Heart right ventricle (tissue), 16 donors: ENCODE measurements around the gene EFCAB6. TPM values are rescaled to one million over a fixed set of nuclear protein-coding genes. Genes with fewer than 3 reads are reported as not detected.

Experiments used
- ATAC-seq, 8 donors: fragments of 200-7000 bp; cut with Tn5 transposase; one replicate each; pipeline ENCODE4 v1.9.1; 2020; ENCODE audit warnings: mild to moderate bottlenecking in 8 of 8, moderate library complexity in 8 of 8, moderate number of reproducible peaks in 1 of 8
- DNase-seq, 2 donors: peaks; one replicate each; pipeline ENCODE4 v3.0.0-alpha.2; 2020
- H3K27ac ChIP-seq, 10 donors: fragments of 200-600 bp; sonication (generic) in 2 of 10; one replicate each; pipeline versions ENCODE4 v1.5.0 to v1.8.0; 2020 to 2022; ENCODE audit warnings: mild to moderate bottlenecking in 3 of 10
- H3K27me3 ChIP-seq, 7 donors: fragments of 200-600 bp; one replicate each; pipeline ENCODE4 v1.8.0; 2021 to 2022; ENCODE audit warnings: mild to moderate bottlenecking in 2 of 7
- H3K36me3 ChIP-seq, 9 donors: fragments of 200-600 bp; sonication (generic) in 1 of 9; one replicate each; pipeline versions ENCODE4 v1.5.0 to v1.8.0; 2020 to 2022; ENCODE audit warnings: mild to moderate bottlenecking in 2 of 9
- H3K4me1 ChIP-seq, 9 donors: fragments of 200-600 bp; sonication (generic) in 1 of 9; one replicate each; pipeline versions ENCODE4 v1.5.0 to v1.8.0; 2020 to 2022; ENCODE audit warnings: mild to moderate bottlenecking in 4 of 9
- H3K4me3 ChIP-seq, 10 donors: fragments of 200-600 bp; sonication (generic) in 2 of 10; one replicate each; pipeline versions ENCODE4 v1.5.0 to v1.8.0; 2020 to 2022; ENCODE audit warnings: mild to moderate bottlenecking in 7 of 10, moderate library complexity in 2 of 10
- H3K9me3 ChIP-seq, 11 donors: fragments of 200-600 bp in 10 of 11; sonication (generic) in 2 of 11; one replicate each; pipeline versions ENCODE4 v1.5.0 to v1.8.0; 2013 to 2022; ENCODE audit warnings: mild to moderate bottlenecking in 2 of 11, control low read depth in 1 of 11, moderate library complexity in 1 of 11
- WGBS, 2 donors: extraction: QIAGEN DNeasy Blood & Tissue Kit; methylation state at CpG; one replicate each; pipeline ENCODE4 v1.1.7; 2013; ENCODE audit warnings: inconsistent platforms in 1 of 2; 5-methylcytosine and 5-hydroxymethylcytosine counted together
- intact Hi-C, 10 donors: fragments of 100-400 bp; cut with DNase I; formaldehyde crosslinking; loops; one replicate each; pipeline versions ENCODE4 v1.11.1 to v1.14.2; 2022
- polyA plus RNA-seq, 2 donors: library from polyadenylated mRNA; stranded (reverse); fragments of 200-250 nt; gene quantifications; one replicate each; pipeline ENCODE4 v1.2.3, GENCODE V29; 2013
- total RNA-seq, 10 donors: library from RNA; stranded (reverse); fragmentation: NEBNext Ultra II Directional in 3 of 10; extraction: Animal tissue kit (Norgen Biotek cat#: 25700) in 3 of 10; gene quantifications; one replicate each; pipeline versions ENCODE4 v1.2.1 to v1.2.4, GENCODE V29; 2021 to 2023
- TF ChIP-seq, protein P1 (sequence below), 9 donors: fragments of 200-600 bp; sonication (generic) in 2 of 9; IDR thresholded peaks; one replicate each; pipeline versions ENCODE4 v1.5.0 to v1.8.0; 2021 to 2022; ENCODE audit warnings: antibody characterized with exemption in 9 of 9, mild to moderate bottlenecking in 5 of 9, moderate library complexity in 1 of 9
- donor health status: Arrhythmogenic right ventricular cardiomyopathy.
- donor health status: ischemic (EF 13 %, LVEDD 7.1; RV severe dilation, severe dysfunction).
- donor health status: healthy with polysubstance abuse.
- donor health status: DM: no; HTN: yes; CAD: no.
- donor health status: DM: no; HTN: no; CAD: no.
- donor health status: ischemic (EF 25% LVEDD 6.9; RV normal size, moderate dysfunction).
- donor health status: ischemic (EF 25% LVEDD 5.7; RV mildly dilated, moderate dysfunction).
- donor health status: healthy.
- donor health status: DM: yes; HTN: yes; CAD: no.
- donor health status: Ischemic cardiomyopathy.
- donor health status: ischemic (EF 35%, LVEDD 5.7; RV mildly dilated, moderate dysfunction).
- donor health status: nonischemic (EF 11% LVEDD 7.7; RV severe dilation, severe dysfunction).
- donor health status: DM: yes; HTN: yes; CAD: no.
- donor health status: PGD.
- donor health status: ischemic (EF 29% LVEDD 5.4; RV normal size, mild dysfunction).
- donor health status: nonischemic (EF 23%, LVEDD 6.1; RV moderate dilation, normal function).

EFCAB6 gene
- total and polyA plus RNA-seq, 12 donors, result 0.25 to 4.3 (median 1.8) TPM

DNA sequence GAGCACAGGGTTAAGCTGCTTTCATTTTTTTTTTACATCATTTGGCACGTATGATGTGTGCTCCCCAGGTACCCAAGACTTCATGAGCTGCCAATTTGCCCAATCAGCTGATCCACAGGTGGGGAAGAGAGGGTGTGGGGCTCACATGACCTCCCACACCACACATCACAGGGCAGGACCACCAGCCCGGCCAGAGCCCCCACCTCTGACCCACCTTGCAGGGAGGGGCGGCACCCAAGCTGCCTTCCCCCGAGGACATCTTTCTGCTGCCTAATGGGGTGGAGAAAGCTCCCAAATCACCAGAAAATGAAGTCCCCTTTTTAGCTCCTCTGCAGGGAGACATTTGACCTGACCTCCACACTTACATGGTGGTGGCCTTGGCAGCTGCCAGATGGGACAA is 280.5 kb downstream of the EFCAB6 start:
- H3K27me3 ChIP-seq, result peaks cover 0 to 16% (median 5%) of the 10 kb centered on the region in 7 donors
- no peak for DNase-seq
- no peak overlapping the region for H3K4me3 ChIP-seq

DNA sequence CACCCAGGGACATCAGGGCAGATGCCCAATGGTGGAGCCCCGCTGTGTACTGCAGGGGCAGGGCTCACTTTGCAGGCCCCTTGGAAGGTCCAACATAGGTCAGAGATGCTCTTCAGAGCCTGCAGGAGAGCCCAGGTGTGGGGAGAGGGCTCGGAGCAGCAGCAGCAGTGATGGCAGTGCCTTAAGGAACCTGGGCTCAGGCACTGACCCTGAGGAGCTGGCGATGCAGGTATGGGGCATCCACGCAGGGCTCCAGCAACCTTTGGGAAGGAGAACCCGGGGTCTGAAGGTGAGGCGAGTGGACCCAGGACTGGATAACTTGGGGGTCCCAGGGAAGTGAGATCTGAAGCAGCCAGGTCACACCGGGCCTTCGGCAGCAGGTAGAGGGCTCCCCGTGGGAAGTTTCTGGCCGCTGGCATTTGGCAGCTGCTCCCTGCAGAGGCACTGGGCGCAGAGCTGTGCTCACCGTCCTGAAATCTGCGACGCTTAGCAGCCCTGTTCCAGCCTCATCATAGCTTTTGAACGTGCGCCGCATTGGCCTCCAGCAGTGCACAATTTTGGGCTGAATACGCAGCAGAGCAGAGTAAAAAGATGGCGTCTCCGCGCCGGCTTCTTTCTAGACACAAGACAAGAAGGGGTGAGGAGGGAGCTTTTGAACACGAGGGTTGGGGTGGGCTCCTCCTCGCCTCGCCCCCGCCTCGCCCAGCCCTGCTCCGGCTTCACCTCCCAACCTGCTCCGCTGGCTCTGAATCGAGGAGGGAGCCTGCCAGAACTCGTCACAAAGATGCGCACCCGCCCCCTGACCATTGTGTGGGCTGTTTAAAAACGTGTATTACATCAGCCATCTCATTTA is 281.5 kb downstream of the EFCAB6 start:
- WGBS, 2 donors, result 83 to 85% methylated on average over 34 of the region's 34 CpGs
- Histone ChIP-seq H3K9me3 (no peaks in the 10 kb centered on the region), H3K36me3 (no peaks in the 10 kb centered on the region), H3K27ac (no peak overlapping the region), H3K27me3 (peaks cover 0 to 26% (median 11%) of the 10 kb centered on the region in 7 donors), H3K4me1 (no peaks in the 10 kb centered on the region), H3K4me3 (no peak overlapping the region)
- intact Hi-C loops, result no loop called here
- TF ChIP-seq, protein P1, sequence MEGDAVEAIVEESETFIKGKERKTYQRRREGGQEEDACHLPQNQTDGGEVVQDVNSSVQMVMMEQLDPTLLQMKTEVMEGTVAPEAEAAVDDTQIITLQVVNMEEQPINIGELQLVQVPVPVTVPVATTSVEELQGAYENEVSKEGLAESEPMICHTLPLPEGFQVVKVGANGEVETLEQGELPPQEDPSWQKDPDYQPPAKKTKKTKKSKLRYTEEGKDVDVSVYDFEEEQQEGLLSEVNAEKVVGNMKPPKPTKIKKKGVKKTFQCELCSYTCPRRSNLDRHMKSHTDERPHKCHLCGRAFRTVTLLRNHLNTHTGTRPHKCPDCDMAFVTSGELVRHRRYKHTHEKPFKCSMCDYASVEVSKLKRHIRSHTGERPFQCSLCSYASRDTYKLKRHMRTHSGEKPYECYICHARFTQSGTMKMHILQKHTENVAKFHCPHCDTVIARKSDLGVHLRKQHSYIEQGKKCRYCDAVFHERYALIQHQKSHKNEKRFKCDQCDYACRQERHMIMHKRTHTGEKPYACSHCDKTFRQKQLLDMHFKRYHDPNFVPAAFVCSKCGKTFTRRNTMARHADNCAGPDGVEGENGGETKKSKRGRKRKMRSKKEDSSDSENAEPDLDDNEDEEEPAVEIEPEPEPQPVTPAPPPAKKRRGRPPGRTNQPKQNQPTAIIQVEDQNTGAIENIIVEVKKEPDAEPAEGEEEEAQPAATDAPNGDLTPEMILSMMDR (IDR thresholded peaks at IDR 0.05), result no peak
- no peak for ATAC-seq
- DNase-seq, result no peak

More for the DNA sequence above, 280.5 kb downstream of the EFCAB6 start:
- TF ChIP-seq, protein P1 (IDR thresholded peaks at IDR 0.05), result no peak
- H3K9me3 ChIP-seq, result peaks cover 0 to 4% (median 0%) of the 10 kb centered on the region in 11 donors
- no peak for ATAC-seq
- H3K27ac ChIP-seq, result no peak overlapping the region
- intact Hi-C loops, result no loop called here
- H3K36me3 ChIP-seq, result no peaks in the 10 kb centered on the region
- 60 to 71% methylated on average over 4 of the region's 4 CpGs for WGBS, 2 donors
- H3K4me1 ChIP-seq, result no peaks in the 10 kb centered on the region

DNA sequence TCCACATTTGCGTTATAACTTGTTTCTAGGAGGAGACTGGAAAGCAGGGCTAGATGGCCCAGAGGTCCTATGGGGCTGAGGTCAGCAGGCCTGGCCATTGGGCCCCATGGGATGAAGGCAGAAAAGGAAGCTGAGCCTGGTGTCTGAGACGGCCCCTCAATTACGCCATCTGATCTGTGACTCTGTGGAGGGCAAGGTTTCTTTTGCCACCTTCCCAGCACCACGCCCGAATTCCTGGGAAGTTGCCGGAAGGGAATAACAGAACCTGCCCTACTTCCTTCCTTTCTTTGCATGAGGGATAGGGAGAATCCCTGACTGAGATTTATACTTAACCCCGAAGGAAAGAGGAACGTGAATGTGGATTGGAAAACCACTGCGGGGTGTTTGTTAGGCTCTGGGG is 282.2 kb downstream of the EFCAB6 start:
- no peaks in the 10 kb centered on the region for H3K36me3 ChIP-seq
- no peak overlapping the region for H3K4me3 ChIP-seq
- WGBS, 2 donors, result 67 to 73% methylated on average over 9 of the region's 9 CpGs
- DNase-seq (no peak), ATAC-seq (no peak)
- H3K4me1 ChIP-seq, result no peaks in the 10 kb centered on the region
- intact Hi-C loops, result no loop called here
- TF ChIP-seq, protein P1 (IDR thresholded peaks at IDR 0.05), result no peak
- no peak overlapping the region for H3K27ac ChIP-seq
- no peaks in the 10 kb centered on the region for H3K9me3 ChIP-seq
- H3K27me3 ChIP-seq, result peaks cover 0 to 26% (median 11%) of the 10 kb centered on the region in 7 donors

DNA sequence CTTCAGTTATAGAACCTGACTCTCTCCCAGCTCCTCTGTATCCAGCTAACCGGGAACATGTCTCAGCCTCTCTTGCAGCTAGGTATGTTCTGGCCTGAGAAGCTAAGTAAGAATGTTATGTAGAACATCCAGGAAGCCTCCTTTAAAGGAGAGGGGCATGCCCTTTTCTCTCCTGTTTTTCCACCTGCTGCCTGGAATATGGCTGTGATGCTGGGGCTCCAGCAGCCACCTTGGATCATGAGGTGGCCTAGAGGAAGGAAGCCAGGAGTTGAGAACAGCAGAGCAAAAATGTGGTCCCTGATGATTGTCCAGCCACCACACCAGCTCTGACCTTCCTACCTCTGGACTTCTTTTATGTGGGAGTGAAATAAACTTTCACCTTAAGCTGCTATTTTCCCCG is 282.6 kb downstream of the EFCAB6 start:
- no peaks in the 10 kb centered on the region for H3K36me3 ChIP-seq
- intact Hi-C loops, result no loop called here
- TF ChIP-seq, protein P1 (IDR thresholded peaks at IDR 0.05), result no peak
- no peaks in the 10 kb centered on the region for H3K9me3 ChIP-seq
- WGBS, 2 donors, result 100% methylated on average over 2 of the region's 2 CpGs
- H3K27me3 ChIP-seq, result peaks cover 0 to 26% (median 11%) of the 10 kb centered on the region in 7 donors
- no peak overlapping the region for H3K27ac ChIP-seq
- ATAC-seq (no peak), DNase-seq (no peak)
- no peaks in the 10 kb centered on the region for H3K4me1 ChIP-seq
- H3K4me3 ChIP-seq, result no peak overlapping the region
